ENCODE results near the gene ENOX1. TPM values are rescaled to one million over a fixed set of nuclear protein-coding genes. Genes with fewer than 3 reads are reported as not detected.

Gene ENOX1
- total RNA-seq, 1 experiment from 2014 or later, result 11.9 TPM

DNA sequence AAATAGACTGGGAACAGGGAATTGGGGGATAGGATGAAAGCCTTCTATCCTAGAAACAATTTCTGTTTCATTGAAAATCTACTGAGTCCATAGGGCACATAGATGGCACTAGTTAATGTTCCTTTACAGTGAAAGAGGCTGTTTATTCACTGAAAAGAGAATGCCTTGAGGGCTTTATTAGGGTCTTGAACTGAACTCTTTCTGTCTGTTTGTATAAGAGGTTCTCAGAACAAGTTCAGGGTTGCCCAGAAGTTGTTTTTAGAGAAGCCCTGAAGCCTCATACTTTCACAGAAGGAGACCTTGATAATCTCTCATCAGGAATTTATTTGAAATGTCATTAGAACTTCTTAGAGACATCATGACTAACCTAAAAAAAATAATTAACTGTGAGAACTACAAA, 43.9 kb downstream of the ENOX1 start:
- no peak for DNase-seq
- Histone ChIP-seq H3K36me3 (no peaks in the 10 kb centered on the region), H3K27me3 (no peaks in the 10 kb centered on the region), H3K27ac (no peak overlapping the region), H3K9me3 (replicated peaks) (no peaks in the 10 kb centered on the region), H3K4me3 (no peak overlapping the region), H3K4me1 (no peaks in the 10 kb centered on the region)

- Histone ChIP-seq H3K4me3 (no peak overlapping the region), H3K9me3 (replicated peaks) (no peaks in the 10 kb centered on the region), H3K27me3 (no peaks in the 10 kb centered on the region), H3K36me3 (no peaks in the 10 kb centered on the region), H3K4me1 (no peaks in the 10 kb centered on the region; the same call in 1 of the 2 replicates), H3K27ac (no peak overlapping the region)
- no peak for DNase-seq
Observed at GRCh38 chr13:43737392-43737923, 49.3 kb downstream of the ENOX1 start.

DNA sequence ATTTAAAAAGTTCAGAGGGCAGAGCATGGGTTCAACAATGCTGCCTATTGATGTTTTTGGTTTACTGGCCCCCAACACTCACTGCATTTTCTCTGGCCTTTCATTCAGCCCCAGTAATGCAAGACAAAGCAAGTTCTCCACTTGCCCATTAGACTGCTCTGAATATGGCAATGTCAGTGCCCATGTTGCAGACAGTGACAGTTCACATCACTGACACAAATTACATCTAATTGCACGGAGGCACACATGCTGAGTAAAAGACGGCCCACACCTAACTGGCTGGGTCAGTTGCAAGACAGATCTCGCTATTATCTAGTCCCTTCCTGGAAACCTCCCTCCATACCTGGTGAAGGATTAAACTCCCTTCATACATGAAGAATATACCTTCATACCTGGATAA, 54.0 kb downstream of the ENOX1 start:
- no peaks in the 10 kb centered on the region for H3K36me3 ChIP-seq
- no peak for DNase-seq
- H3K27ac ChIP-seq, result no peak overlapping the region
- H3K4me3 ChIP-seq, result no peak overlapping the region
- no peaks in the 10 kb centered on the region for H3K27me3 ChIP-seq
- no peaks in the 10 kb centered on the region for H3K9me3 ChIP-seq (replicated peaks)
- H3K4me1 ChIP-seq, result peaks cover 37% of the 10 kb centered on the region

DNA sequence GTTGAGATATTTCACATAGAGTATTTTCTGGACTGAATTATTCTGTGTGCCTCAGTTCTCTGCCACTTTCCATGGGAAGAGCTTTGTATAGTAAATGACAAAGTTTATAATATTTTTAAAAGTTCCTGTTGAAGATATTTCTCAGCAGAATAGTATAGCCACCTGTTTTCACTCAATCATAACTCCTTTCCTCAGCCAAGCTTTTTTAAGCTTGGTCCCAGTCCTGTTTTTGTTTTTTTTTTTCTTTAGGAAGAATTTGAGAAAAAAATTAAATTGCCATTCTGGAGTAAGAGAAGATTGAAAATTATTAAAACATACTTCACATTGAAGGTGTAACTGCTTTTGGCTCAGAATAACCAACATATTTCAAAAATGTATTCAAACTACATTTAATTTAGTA, 55.5 kb downstream of the ENOX1 start:
- Histone ChIP-seq H3K27me3 (no peaks in the 10 kb centered on the region), H3K9me3 (replicated peaks) (no peaks in the 10 kb centered on the region)
- DNase-seq, result peak in 1 of 2 experiments; percentile 35

GRCh38 chr13:43730642-43731041, 56.1 kb downstream of the ENOX1 start:
- Histone ChIP-seq H3K36me3 (no peaks in the 10 kb centered on the region), H3K4me3 (peak overlapping the region; percentile 17), H3K4me1 (peaks cover 39% of the 10 kb centered on the region), H3K27ac (peak overlapping the region; percentile 89), H3K9me3 (replicated peaks) (no peaks in the 10 kb centered on the region), H3K27me3 (no peaks in the 10 kb centered on the region)
- DNase-seq, result peak; percentile 90 to 96

More for the DNA sequence above, 55.5 kb downstream of the ENOX1 start:
- Histone ChIP-seq H3K36me3 (no peaks in the 10 kb centered on the region), H3K4me1 (peaks cover 39% of the 10 kb centered on the region), H3K27ac (peak overlapping the region; percentile 89), H3K4me3 (peak overlapping the region; percentile 17)

- H3K27me3 ChIP-seq, result no peaks in the 10 kb centered on the region
- DNase-seq, result no peak
- no peaks in the 10 kb centered on the region for H3K9me3 ChIP-seq (replicated peaks)
- no peaks in the 10 kb centered on the region for H3K36me3 ChIP-seq
- peaks cover 39% of the 10 kb centered on the region for H3K4me1 ChIP-seq
- no peak overlapping the region for H3K4me3 ChIP-seq
- H3K27ac ChIP-seq, result no peak overlapping the region
Observed at GRCh38 chr13:43728421-43728820, 58.4 kb downstream of the ENOX1 start.

DNA sequence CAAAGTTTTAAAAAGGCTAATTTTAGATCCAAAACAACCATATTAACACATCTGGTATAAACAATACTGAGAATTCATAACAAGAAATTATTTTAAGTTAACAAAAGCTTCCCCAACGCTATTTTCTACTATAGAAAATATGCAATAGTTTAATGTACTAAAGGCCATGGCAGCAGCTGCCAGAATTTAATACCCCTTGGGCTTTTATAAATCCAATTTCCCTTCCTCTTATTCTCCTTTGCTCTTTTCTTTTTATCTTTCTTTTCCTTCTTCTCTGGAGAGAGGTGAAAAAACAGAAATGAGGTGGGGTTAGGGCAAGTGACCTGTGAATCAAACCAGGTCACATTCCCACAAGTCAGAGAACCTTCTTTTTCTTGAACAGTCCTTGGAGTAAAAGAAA, 58.9 kb downstream of the ENOX1 start:
- Histone ChIP-seq H3K4me3 (no peak overlapping the region), H3K36me3 (no peaks in the 10 kb centered on the region), H3K9me3 (replicated peaks) (no peaks in the 10 kb centered on the region), H3K27ac (no peak overlapping the region), H3K4me1 (peaks cover 39% of the 10 kb centered on the region), H3K27me3 (no peaks in the 10 kb centered on the region)
- DNase-seq, result no peak

DNA sequence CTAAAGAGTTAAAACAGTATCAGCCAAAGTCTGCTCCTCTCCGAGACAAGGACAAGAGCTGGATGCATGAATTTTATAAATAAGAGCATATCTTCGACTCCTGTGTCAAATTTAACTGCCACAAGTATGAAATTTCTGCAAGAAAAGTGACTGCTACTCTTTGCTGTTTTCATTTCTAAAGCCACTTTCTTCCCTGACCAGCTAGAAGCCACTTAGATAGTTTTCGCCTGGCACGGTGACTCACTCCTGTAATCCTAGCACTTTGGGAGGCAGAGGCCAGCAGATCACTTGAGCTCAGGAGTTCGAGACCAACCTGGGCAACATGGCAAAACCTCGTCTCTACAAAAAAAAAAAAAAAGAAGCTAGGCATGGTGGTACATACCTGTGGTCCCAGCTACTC, 61.3 kb downstream of the ENOX1 start:
- H3K9me3 ChIP-seq (replicated peaks), result no peaks in the 10 kb centered on the region
- DNase-seq, result no peak
- H3K27me3 ChIP-seq, result no peaks in the 10 kb centered on the region
- no peak overlapping the region for H3K27ac ChIP-seq
- no peaks in the 10 kb centered on the region for H3K36me3 ChIP-seq
- no peak overlapping the region for H3K4me3 ChIP-seq
- peaks cover 22% of the 10 kb centered on the region for H3K4me1 ChIP-seq

- Histone ChIP-seq H3K27ac (no peak overlapping the region), H3K4me3 (no peak overlapping the region), H3K27me3 (no peaks in the 10 kb centered on the region), H3K4me1 (no peaks in the 10 kb centered on the region), H3K36me3 (no peaks in the 10 kb centered on the region), H3K9me3 (replicated peaks) (peaks cover 7% of the 10 kb centered on the region; the same call in 1 of the 2 replicates)
- no peak for DNase-seq
Observed at GRCh38 chr13:43720780-43721397, 65.9 kb downstream of the ENOX1 start.

DNA sequence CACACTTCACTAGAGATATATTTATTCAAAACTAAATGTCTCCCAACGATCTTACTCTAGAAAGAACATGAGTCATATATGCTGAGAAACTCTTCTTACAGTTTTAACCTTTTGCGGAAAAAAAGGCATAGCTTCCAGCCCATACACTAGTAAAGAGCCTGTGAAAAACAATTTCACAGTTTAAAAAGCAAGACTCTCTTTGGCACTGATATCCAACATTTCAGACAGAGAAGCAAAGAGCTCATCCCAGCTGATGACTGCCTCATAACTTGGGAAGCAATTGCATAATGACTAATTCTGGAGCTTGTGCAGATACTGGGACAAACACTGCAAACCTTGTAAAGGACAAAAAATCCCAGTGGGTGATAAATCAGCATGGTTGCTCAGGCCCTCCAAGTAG, 88.0 kb downstream of the ENOX1 start:
- Histone ChIP-seq H3K27me3 (no peaks in the 10 kb centered on the region), H3K4me3 (no peak overlapping the region), H3K9me3 (replicated peaks) (no peaks in the 10 kb centered on the region), H3K4me1 (no peaks in the 10 kb centered on the region), H3K36me3 (no peaks in the 10 kb centered on the region), H3K27ac (no peak overlapping the region)
- DNase-seq, result no peak

GRCh38 chr13:43698009-43698408, 88.8 kb downstream of the ENOX1 start:
- H3K9me3 ChIP-seq (replicated peaks), result no peaks in the 10 kb centered on the region
- H3K27ac ChIP-seq, result no peak overlapping the region
- H3K36me3 ChIP-seq, result no peaks in the 10 kb centered on the region
- no peaks in the 10 kb centered on the region for H3K4me1 ChIP-seq
- DNase-seq, result no peak
- H3K4me3 ChIP-seq, result no peak overlapping the region
- no peaks in the 10 kb centered on the region for H3K27me3 ChIP-seq

DNA sequence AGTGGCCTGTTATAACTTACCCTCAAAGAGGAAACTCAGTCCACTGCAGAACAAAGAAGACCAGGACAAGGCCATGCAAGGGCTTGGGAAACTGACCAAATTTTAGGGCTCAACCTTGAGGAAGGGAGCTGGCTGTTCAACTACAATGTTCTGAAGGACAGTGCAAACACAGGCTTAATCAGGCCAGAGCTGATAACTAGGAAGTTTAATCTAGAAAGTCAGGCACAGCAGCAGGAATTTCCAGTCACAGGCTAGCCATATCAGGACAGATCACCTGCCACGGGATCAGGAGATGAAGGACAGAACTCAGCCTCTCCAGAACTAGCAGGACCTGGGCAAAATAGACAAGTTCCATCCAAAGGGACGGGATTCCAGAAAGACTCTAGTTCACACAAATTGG, 89.4 kb downstream of the ENOX1 start:
- no peaks in the 10 kb centered on the region for H3K27me3 ChIP-seq
- no peak for DNase-seq
- H3K36me3 ChIP-seq, result no peaks in the 10 kb centered on the region
- no peak overlapping the region for H3K27ac ChIP-seq
- H3K4me3 ChIP-seq, result no peak overlapping the region
- no peaks in the 10 kb centered on the region for H3K4me1 ChIP-seq
- H3K9me3 ChIP-seq (replicated peaks), result no peaks in the 10 kb centered on the region

DNA sequence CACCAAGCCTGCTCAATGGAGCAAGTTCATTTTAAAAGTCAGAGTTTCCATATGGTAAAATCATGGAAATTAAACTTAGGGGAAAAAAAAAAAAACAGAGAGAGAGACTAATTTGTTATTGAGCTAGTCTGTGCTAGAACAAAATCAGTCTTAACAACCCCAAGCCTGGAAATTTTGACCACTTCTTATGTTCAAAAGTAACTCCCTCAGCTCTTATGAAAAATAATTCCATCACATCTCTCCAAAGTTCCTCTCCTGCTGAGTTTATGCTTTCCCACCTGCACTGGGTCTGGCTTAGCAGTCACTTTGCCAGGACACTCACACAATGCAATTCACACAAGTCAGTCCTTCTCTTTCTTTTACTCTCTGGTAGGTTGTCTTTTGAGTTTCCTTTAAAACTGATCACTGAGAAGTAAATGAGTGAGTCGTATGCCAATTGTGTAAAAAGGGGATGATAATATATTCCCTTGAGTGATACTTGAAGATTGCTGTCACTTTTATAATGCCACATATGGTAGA, 92.6 kb downstream of the ENOX1 start:
- Histone ChIP-seq H3K27me3 (no peaks in the 10 kb centered on the region), H3K4me1 (no peaks in the 10 kb centered on the region), H3K36me3 (no peaks in the 10 kb centered on the region), H3K4me3 (no peak overlapping the region), H3K27ac (no peak overlapping the region), H3K9me3 (replicated peaks) (no peaks in the 10 kb centered on the region)
- DNase-seq, result no peak

DNA sequence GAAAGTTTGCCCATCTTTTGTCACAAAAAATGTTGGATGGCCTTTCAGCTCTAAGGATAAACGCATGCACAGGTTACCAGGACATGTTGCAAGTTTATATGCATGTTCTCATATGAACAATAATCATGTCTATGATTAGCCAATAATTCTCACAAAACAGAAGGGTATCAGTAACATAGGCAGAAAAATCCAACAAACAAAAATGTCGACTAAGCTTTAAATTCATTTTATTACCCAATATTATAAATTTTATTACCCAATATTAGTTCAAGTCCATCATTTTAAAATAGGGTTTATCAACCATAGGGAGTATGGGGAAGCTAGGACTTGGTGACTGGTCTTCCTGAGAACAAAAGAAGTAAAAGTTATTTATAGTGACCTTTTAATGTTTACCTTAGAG, 93.1 kb downstream of the ENOX1 start:
- H3K27me3 ChIP-seq, result no peaks in the 10 kb centered on the region

GRCh38 chr13:43688227-43688907, 98.4 kb downstream of the ENOX1 start:
- DNase-seq, result no peak
- no peaks in the 10 kb centered on the region for H3K27me3 ChIP-seq
- H3K9me3 ChIP-seq (replicated peaks), result no peaks in the 10 kb centered on the region
- H3K4me1 ChIP-seq, result no peaks in the 10 kb centered on the region
- no peaks in the 10 kb centered on the region for H3K36me3 ChIP-seq
- no peak overlapping the region for H3K4me3 ChIP-seq
- H3K27ac ChIP-seq, result no peak overlapping the region

More for the DNA sequence above, 93.1 kb downstream of the ENOX1 start:
- Histone ChIP-seq H3K36me3 (no peaks in the 10 kb centered on the region), H3K9me3 (replicated peaks) (no peaks in the 10 kb centered on the region), H3K4me3 (no peak overlapping the region), H3K4me1 (no peaks in the 10 kb centered on the region), H3K27ac (no peak overlapping the region)
- DNase-seq, result no peak
